KMS-11 (cell line): Measurements from ENCODE around the gene WASF2.

ENCODE experiments used
- H2AFZ ChIP-seq: fragments of 200-600 bp; sonication (generic); 2 replicates; pipeline ENCODE4 v1.6.1; 2016; ENCODE audit warnings: antibody characterized with exemption, mixed run types, low read depth
- H3K27ac ChIP-seq: fragments of 200-600 bp; sonication (generic); 2 replicates; pipeline ENCODE4 v1.6.1; 2016; ENCODE audit warnings: mild to moderate bottlenecking, mixed run types
- H3K27me3 ChIP-seq: fragments of 200-600 bp; sonication (generic); 2 replicates; pipeline ENCODE4 v1.6.1; 2017; ENCODE audit warnings: mild to moderate bottlenecking, low read depth, mixed run types, moderate library complexity; ENCODE audit not compliant: insufficient read depth
- H3K36me3 ChIP-seq: fragments of 200-600 bp; sonication (generic); 2 replicates; pipeline ENCODE4 v1.6.1; 2017; ENCODE audit warnings: mild to moderate bottlenecking, mixed run types; ENCODE audit not compliant: insufficient read depth
- H3K4me1 ChIP-seq: fragments of 200-600 bp; sonication (generic); 2 replicates; pipeline ENCODE4 v1.6.1; 2016; ENCODE audit warnings: mild to moderate bottlenecking, low read depth, mixed run types; ENCODE audit not compliant: poor library complexity, severe bottlenecking
- H3K4me2 ChIP-seq: fragments of 200-600 bp; sonication (generic); 2 replicates; pipeline ENCODE4 v1.7.0; 2016; ENCODE audit warnings: mild to moderate bottlenecking, mixed run types
- H3K4me3 ChIP-seq: fragments of 200-600 bp; sonication (generic); IDR thresholded peaks from 2 replicates; pipeline ENCODE4 v1.6.1; 2017; ENCODE audit warnings: low read depth, low read length, mixed read lengths; ENCODE audit not compliant: insufficient read depth
- H3K79me2 ChIP-seq: fragments of 200-600 bp; sonication (generic); 2 replicates; pipeline ENCODE4 v1.6.1; 2016; ENCODE audit warnings: low read depth, mixed run types; ENCODE audit not compliant: insufficient read depth
- H3K9ac ChIP-seq: fragments of 200-600 bp; sonication (generic); 2 replicates; pipeline ENCODE4 v1.6.1; 2016; ENCODE audit warnings: mild to moderate bottlenecking, mixed run types
- H4K20me1 ChIP-seq: fragments of 200-600 bp; sonication (generic); 2 replicates; pipeline ENCODE4 v1.6.1; 2016; ENCODE audit warnings: mild to moderate bottlenecking, mixed run types; ENCODE audit not compliant: insufficient read depth
- TF ChIP-seq, protein P1 (sequence below): fragments of 200-600 bp; sonication (generic); conservative IDR thresholded peaks from 2 replicates; pipeline ENCODE4 v1.6.1; 2017; ENCODE audit warnings: low read depth, mild to moderate bottlenecking, antibody characterized with exemption, low read length, moderate library complexity, mixed read lengths

WASF2 gene

GRCh38 chr1:27417713-27418112 lies 72.3 kb downstream of the WASF2 start:
- Histone ChIP-seq H3K4me1 (peaks cover 32% of the 10 kb centered on the region), H3K4me2 (0 out of 2 replicates have a peak overlapping the region, but pooled peaks have one; percentile 13), H2AFZ (no peak overlapping the region), H3K79me2 (no peaks in the 10 kb centered on the region), H3K27ac (peak overlapping the region; percentile 70), H3K4me3 (no peak overlapping the region), H3K9ac (peak overlapping the region; percentile 23; the same call in 1 of the 2 replicates), H3K27me3 (no peaks in the 10 kb centered on the region), H3K36me3 (no peaks in the 10 kb centered on the region), H4K20me1 (no peaks in the 10 kb centered on the region)
- TF ChIP-seq, protein P1, sequence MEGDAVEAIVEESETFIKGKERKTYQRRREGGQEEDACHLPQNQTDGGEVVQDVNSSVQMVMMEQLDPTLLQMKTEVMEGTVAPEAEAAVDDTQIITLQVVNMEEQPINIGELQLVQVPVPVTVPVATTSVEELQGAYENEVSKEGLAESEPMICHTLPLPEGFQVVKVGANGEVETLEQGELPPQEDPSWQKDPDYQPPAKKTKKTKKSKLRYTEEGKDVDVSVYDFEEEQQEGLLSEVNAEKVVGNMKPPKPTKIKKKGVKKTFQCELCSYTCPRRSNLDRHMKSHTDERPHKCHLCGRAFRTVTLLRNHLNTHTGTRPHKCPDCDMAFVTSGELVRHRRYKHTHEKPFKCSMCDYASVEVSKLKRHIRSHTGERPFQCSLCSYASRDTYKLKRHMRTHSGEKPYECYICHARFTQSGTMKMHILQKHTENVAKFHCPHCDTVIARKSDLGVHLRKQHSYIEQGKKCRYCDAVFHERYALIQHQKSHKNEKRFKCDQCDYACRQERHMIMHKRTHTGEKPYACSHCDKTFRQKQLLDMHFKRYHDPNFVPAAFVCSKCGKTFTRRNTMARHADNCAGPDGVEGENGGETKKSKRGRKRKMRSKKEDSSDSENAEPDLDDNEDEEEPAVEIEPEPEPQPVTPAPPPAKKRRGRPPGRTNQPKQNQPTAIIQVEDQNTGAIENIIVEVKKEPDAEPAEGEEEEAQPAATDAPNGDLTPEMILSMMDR: no peak

GRCh38 chr1:27416387-27417111 lies 73.4 kb downstream of the WASF2 start:
- Histone ChIP-seq H3K4me2 (no peak overlapping the region), H3K27me3 (no peaks in the 10 kb centered on the region), H3K4me3 (no peak overlapping the region), H3K4me1 (peaks cover 32% of the 10 kb centered on the region), H3K27ac (no peak overlapping the region), H3K9ac (no peak overlapping the region), H3K79me2 (no peaks in the 10 kb centered on the region), H3K36me3 (no peaks in the 10 kb centered on the region), H2AFZ (no peak overlapping the region), H4K20me1 (no peaks in the 10 kb centered on the region)
- TF ChIP-seq, protein P1: peak; percentile 82

DNA sequence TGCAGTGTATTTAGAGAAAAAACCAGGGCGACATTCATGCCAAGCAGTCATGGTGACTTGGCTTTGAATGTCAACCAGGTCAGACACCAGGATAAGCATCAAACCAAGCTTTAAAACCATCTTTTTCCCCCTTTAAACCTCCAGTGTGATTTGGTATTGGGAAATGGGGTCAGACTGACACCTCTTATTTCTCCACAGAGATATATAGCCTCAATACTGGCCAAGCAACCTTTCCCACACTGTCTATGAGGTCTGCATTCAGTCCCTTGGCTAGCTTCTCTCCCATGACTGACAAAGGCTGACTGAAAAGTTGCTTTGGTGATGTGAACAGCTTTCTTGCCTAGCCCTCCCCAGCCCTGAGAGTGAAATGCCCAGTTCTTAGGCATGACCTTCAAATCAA lies 75.9 kb downstream of the WASF2 start:
- Histone ChIP-seq H3K27me3 (no peaks in the 10 kb centered on the region), H3K36me3 (no peaks in the 10 kb centered on the region), H3K4me2 (no peak overlapping the region), H3K27ac (no peak overlapping the region), H3K9ac (no peak overlapping the region), H3K79me2 (no peaks in the 10 kb centered on the region), H3K4me3 (no peak overlapping the region), H2AFZ (no peak overlapping the region), H3K4me1 (peaks cover 24% of the 10 kb centered on the region), H4K20me1 (no peaks in the 10 kb centered on the region)
- TF ChIP-seq, protein P1: no peak

DNA sequence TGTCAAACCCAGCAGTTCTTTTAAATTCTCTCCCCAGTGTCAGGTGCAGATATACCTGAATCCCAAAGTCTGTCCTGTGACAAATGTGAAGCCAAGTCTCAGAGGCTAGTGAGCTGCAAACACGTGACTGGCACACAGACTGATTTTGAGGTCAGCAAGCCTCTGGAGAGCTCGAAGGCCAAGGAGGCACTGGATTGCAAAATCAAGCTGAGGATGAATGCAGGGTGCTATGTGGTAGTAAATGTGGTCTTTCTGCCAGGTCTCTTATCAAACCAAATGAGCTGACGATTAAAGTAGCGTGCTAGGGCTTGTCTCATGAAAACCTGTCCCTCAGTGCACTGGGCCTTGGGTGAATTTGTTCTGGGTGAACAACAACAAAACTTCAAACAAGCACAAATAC lies 77.0 kb downstream of the WASF2 start:
- Histone ChIP-seq H3K36me3 (no peaks in the 10 kb centered on the region), H3K27ac (no peak overlapping the region), H3K79me2 (no peaks in the 10 kb centered on the region), H3K4me1 (peaks cover 15% of the 10 kb centered on the region), H3K4me3 (no peak overlapping the region), H3K9ac (no peak overlapping the region), H2AFZ (no peak overlapping the region), H3K4me2 (no peak overlapping the region), H4K20me1 (no peaks in the 10 kb centered on the region), H3K27me3 (no peaks in the 10 kb centered on the region)
- TF ChIP-seq, protein P1: no peak
